HG02798 (cell line): Measurements from ENCODE around the gene DNAJC12.
"Not testable (repeated sequence)": the region's sequence is repeated elsewhere in the genome, so short reads cannot be mapped to it uniquely, and the experiment has no call there.

ENCODE experiments used
- ATAC-seq: cut with Tn5 transposase; IDR thresholded peaks from one replicate; pipeline ENCODE4 v1.9.1; 2021; ENCODE audit warnings: mild to moderate bottlenecking; ENCODE audit not compliant: unreplicated experiment, poor library complexity

DNAJC12 gene

DNA sequence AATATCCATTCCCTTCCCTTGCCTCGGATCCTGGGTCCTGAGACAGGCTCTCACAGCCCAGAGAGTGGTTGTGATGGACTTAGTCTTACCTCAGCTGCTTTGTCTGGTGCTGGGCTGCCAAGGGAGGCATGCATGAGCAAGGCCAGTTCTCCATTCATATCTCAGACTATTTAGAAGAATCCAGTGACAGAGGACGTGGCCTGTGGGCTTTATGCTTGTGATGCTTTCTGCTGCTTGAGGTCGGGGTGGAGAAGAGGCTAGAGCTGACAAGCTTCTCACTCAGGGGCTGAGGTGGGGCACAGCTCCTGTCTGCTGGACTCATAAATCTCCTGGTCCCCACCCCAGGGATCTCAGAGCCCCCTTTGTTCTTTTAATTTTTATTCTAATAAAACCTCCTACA, 66.8 kb downstream of the DNAJC12 start:
- ATAC-seq: no peak

DNA sequence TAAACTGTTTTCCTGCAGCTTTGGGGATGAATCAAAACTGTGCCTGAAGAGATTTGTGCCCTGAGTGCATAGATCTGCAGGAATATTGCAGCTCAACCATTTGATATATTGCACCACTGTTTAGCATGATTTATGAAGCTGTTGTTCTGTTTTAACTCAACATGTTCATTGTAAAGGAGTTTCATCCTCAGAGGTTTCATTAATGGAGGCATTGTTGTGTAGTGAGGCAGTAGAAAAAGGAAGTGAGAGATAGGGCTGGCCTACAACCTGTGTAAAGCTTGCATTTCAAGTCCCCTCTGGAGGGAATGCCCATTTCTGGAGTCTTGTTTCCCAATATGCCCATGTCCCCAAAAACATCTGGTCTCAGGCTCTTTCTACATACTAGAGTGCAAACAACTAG, 67.5 kb downstream of the DNAJC12 start:
- ATAC-seq: peak; percentile 74

DNA sequence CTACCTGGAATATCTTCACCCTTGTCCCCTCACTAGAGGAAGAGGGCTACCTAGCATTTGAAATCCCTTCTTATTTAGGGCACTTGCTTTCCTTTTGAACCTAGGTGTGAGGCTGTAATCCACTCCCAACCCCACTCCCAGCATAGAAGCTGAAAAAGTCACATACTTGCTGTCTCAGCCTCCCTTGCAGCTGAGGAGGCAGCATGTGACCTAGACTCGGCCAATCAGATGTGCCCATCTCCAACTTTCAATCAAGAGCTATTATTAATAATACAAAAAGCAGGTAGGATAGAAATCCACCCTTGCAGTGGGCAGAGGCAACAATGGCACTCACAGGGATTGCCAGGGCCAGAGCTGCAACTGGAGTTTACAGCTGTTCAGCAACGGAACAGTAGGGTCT, 70.7 kb downstream of the DNAJC12 start:
- ATAC-seq: no peak

- ATAC-seq: peak; percentile 87
Observed at GRCh38 chr10:67764012-67764822, 73.8 kb downstream of the DNAJC12 start.

GRCh38 chr10:67763499-67764011, 74.4 kb downstream of the DNAJC12 start:
- ATAC-seq: peak; percentile 31

GRCh38 chr10:67762567-67762966, 75.4 kb downstream of the DNAJC12 start:
- ATAC-seq: not testable (repeated sequence)

DNA sequence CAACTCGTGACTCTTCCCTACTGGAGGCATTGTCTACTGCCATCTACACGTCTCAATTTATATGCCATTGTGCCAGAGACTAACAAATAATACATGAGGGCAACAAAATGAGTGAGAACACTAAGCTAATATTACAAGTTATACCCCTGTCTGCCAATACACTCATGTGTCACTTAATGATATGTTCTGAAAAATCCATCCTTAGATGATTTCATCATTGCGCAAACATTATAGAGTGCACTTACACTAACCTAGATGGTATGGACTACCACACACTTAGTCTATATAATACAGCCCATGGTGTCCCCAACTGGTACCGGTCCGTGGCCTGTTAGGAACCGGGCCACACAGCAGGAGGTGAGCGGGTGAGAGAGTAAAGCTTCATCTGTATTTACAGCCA, 77.7 kb downstream of the DNAJC12 start:
- no peak for ATAC-seq
